ENCODE data around the gene SOX1. TPM values are rescaled to one million over a fixed set of nuclear protein-coding genes. Genes with fewer than 3 reads are reported as not detected.

Gene SOX1
- total and polyA plus RNA-seq, 4 donors: not detected

GRCh38 chr13:112056284-112056727 lies 10.6 kb upstream of the SOX1 start:
- Histone ChIP-seq H3K4me3 (ENCODE audit: low read depth in 1 of 3, low read length in 3 of 3) (no peak overlapping the region), H3K4me1 (ENCODE audit: control insufficient read depth in 4 of 4, insufficient read depth in 4 of 4, low read length in 3 of 4) (peaks cover 0 to 26% (median 16%) of the 10 kb centered on the region in 4 donors), H3K9ac (ENCODE audit: low read depth in 1 of 2, low read length in 2 of 2) (no peak overlapping the region), H3K9me3 (ENCODE audit: control insufficient read depth in 4 of 4, low read length in 3 of 4) (no peaks in the 10 kb centered on the region), H3K36me3 (ENCODE audit: control insufficient read depth in 4 of 4, insufficient read depth in 3 of 4, low read depth in 1 of 4, low read length in 3 of 4) (no peaks in the 10 kb centered on the region), H3K27ac (ENCODE audit: low read depth in 1 of 2, low read length in 2 of 2) (no peak overlapping the region), H3K27me3 (ENCODE audit: control insufficient read depth in 4 of 4, insufficient read depth in 4 of 4, low read length in 3 of 4) (peaks cover 2 to 47% (median 23%) of the 10 kb centered on the region in 4 donors)
- DNase-seq (ENCODE audit: low spot score): no peak
- WGBS: 7% methylated on average over 32 of the region's 32 CpGs
- TF ChIP-seq CTCF (IDR thresholded peaks at IDR 0.05; ENCODE audit: low read depth, low read length, missing input control) (no peak), EGR1 (IDR thresholded peaks at IDR 0.05; ENCODE audit: low read depth in 2 of 2) (no peak), HNF4G (IDR thresholded peaks at IDR 0.05) (no peak), ATF3 (IDR thresholded peaks at IDR 0.05) (no peak), FOXA2 (IDR thresholded peaks at IDR 0.05) (no peak)

DNA sequence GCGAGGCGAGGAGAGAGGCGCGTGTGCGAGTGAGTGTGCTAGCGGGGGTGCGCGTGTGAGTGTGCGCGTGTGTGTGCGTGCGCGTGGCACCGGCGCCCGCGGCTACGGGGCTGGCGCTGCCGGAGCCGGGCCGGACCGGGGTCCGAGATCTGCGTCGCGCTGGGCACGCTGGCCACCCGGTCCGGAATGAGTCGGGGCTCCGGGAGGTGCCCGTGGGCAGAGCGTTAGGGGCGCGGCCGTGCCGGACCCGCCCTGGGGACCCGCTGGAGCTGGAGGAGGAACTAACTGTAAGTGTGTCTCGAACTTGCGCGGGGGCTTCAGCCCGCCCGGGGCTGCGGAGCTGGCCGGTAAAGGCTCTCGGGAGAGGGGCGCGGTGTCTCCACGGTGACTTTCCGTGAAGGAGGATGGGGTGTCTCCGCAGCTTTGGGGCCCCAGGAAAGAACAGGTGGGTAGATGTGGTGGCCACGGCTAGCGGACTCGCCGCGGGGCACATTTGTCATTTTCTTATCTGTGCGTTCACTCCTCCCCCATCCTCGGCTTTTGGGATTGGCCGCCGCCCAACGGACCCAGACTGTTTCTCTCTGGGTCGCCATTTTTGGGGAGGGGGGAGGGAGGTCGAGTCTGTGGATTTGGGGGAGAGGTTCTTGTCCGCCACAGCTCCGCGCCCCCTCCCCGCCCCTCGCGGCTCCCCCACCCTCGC lies 10.1 kb upstream of the SOX1 start:
- Histone ChIP-seq H3K27me3 (ENCODE audit: control insufficient read depth in 4 of 4, insufficient read depth in 4 of 4, low read length in 3 of 4) (peaks cover 2 to 50% (median 22%) of the 10 kb centered on the region in 4 donors), H3K9me3 (ENCODE audit: control insufficient read depth in 4 of 4, low read length in 3 of 4) (no peaks in the 10 kb centered on the region), H3K27ac (ENCODE audit: low read depth in 1 of 2, low read length in 2 of 2) (no peak overlapping the region), H3K36me3 (ENCODE audit: control insufficient read depth in 4 of 4, insufficient read depth in 3 of 4, low read depth in 1 of 4, low read length in 3 of 4) (no peaks in the 10 kb centered on the region), H3K4me1 (ENCODE audit: control insufficient read depth in 4 of 4, insufficient read depth in 4 of 4, low read length in 3 of 4) (peaks cover 0 to 26% (median 16%) of the 10 kb centered on the region in 4 donors), H3K4me3 (ENCODE audit: low read depth in 1 of 3, low read length in 3 of 3) (no peak overlapping the region), H3K9ac (ENCODE audit: low read depth in 1 of 2, low read length in 2 of 2) (no peak overlapping the region)
- TF ChIP-seq JUND (IDR thresholded peaks at IDR 0.05) (no peak), CTCF (IDR thresholded peaks at IDR 0.05; ENCODE audit: low read depth, low read length, missing input control) (no peak), EGR1 (IDR thresholded peaks at IDR 0.05; ENCODE audit: low read depth in 2 of 2) (no peak), GABPA (IDR thresholded peaks at IDR 0.05 in 1 of 2, conservative IDR thresholded peaks at IDR 0.05 in 1 of 2) (no peak), NR2F2 (IDR thresholded peaks at IDR 0.05) (no peak), HNF4G (IDR thresholded peaks at IDR 0.05) (no peak), RAD21 (IDR thresholded peaks at IDR 0.05) (no peak), FOXA1 (IDR thresholded peaks at IDR 0.05) (no peak), HNF4A (conservative IDR thresholded peaks at IDR 0.05) (no peak), TAF1 (conservative IDR thresholded peaks at IDR 0.05) (no peak), ATF3 (IDR thresholded peaks at IDR 0.05) (no peak), FOXA2 (IDR thresholded peaks at IDR 0.05) (no peak), ZBTB33 (IDR thresholded peaks at IDR 0.05) (no peak)
- TF ChIP-seq, protein P1, sequence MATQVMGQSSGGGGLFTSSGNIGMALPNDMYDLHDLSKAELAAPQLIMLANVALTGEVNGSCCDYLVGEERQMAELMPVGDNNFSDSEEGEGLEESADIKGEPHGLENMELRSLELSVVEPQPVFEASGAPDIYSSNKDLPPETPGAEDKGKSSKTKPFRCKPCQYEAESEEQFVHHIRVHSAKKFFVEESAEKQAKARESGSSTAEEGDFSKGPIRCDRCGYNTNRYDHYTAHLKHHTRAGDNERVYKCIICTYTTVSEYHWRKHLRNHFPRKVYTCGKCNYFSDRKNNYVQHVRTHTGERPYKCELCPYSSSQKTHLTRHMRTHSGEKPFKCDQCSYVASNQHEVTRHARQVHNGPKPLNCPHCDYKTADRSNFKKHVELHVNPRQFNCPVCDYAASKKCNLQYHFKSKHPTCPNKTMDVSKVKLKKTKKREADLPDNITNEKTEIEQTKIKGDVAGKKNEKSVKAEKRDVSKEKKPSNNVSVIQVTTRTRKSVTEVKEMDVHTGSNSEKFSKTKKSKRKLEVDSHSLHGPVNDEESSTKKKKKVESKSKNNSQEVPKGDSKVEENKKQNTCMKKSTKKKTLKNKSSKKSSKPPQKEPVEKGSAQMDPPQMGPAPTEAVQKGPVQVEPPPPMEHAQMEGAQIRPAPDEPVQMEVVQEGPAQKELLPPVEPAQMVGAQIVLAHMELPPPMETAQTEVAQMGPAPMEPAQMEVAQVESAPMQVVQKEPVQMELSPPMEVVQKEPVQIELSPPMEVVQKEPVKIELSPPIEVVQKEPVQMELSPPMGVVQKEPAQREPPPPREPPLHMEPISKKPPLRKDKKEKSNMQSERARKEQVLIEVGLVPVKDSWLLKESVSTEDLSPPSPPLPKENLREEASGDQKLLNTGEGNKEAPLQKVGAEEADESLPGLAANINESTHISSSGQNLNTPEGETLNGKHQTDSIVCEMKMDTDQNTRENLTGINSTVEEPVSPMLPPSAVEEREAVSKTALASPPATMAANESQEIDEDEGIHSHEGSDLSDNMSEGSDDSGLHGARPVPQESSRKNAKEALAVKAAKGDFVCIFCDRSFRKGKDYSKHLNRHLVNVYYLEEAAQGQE (IDR thresholded peaks at IDR 0.05): no peak
- DNase-seq (ENCODE audit: low spot score): no peak
- WGBS: 4% methylated on average over 72 of the region's 72 CpGs
